Measurements from ENCODE around the gene ARHGDIA. TPM values are rescaled to one million over a fixed set of nuclear protein-coding genes. Genes with fewer than 3 reads are reported as not detected.

Gene ARHGDIA
- polyA plus RNA-seq, 3 donors = 171 to 228 (median 216) TPM

DNA sequence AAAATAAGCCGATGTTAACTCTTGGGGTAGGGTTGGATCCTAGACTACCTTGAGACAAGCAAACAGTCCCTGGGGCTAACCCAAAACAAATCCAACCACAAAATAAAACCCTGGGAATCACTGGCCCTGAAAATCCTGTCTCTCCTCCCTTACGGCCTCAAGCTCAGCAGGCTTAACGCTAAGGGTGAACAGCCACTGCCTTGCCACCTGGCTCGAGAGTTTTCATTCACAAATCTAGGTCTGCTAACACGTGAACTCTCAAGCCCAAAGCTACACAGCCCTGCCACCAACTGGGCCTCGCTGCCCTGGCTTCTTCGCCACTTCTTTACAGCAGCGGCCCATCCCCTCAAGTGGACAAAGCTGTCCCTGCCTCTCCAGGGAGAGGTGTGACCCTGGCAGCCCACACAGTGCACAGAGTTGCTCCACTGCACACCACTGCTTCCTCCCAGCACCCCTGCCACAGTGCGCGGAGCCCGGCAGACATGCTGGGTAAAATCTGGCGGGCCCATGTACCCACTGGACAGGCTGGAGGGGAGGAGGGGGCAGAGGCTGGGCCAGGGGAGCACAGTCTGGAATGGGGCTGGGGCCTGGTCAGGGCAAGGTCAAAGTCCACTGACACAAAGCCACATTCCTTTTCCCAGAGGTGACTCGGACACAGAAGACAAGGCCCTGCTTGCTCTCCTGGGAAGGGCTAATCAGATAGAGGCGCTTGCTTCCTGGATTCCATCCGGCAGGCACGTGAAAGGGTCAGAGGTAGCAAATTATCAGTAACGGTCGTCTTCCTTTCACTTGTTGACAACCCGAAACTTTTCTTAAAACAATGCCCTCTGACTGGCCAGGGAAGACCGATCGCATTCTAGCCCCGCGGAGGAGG lies 39.1 kb upstream of the ARHGDIA start:
- DNase-seq = no peak

GRCh38 chr17:81909231-81909630 lies 38.1 kb upstream of the ARHGDIA start:
- DNase-seq = no peak

GRCh38 chr17:81908793-81909192 lies 37.7 kb upstream of the ARHGDIA start:
- no peak for DNase-seq

- no peak for DNase-seq
Observed at GRCh38 chr17:81907219-81908145, 36.3 kb upstream of the ARHGDIA start.

DNA sequence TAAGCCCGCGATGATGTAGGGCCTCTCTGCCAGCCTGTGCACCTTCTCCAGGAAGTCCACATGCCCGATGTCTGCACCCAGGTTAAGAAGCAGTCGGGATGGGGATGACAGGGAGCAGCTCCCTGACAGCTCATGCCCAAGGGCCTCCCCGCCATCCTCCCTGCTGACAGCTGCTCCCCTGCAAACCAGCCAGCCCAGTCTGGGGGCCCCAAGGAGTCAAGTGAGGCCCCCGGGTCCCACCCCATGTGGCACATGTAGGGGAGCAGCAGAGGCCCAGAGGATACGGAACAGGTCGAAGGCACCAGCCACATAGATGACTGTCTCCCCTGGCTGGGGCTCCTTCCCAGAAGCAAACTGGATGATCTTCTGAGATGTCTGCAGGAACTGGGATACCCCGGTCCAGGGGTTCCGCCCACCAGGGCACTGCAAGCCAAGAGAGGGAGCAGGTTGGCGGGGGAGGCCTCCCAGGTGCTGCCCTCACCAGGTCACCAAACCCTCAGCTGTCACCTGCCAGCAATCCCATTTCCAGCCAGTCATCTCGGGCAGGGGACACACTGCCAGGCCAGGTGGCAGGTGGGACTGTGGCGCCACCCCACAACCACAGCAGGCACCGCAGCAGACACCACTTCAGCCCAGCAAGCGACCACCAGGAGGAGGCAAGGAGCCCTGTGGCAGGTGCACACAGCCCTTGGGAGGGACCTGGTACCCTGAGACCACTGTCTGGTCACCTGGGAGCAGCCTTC lies 35.5 kb upstream of the ARHGDIA start:
- no peak for DNase-seq

DNA sequence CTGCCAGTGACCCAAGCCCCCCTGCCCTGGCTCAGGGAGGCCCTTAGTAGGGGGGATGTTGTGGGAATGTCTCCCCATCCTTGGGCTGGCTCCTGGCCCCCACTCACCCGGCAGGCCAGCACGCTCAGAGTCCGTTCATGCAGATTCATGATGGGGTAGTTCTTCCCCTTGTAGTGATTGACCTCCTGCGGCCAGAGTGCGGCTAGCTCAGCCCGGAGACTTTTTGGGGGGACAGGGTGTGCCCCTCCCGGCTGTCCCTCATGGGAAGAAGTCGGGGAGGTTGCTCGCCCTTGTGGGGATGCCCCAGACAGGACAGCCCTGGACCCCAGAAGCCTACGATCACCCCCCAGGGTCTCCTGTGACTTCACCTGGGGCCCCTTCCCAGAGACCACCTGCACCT lies 34.9 kb upstream of the ARHGDIA start:
- no peak for DNase-seq

- no peak for DNase-seq
Observed at GRCh38 chr17:81905424-81905875, 34.3 kb upstream of the ARHGDIA start.

DNA sequence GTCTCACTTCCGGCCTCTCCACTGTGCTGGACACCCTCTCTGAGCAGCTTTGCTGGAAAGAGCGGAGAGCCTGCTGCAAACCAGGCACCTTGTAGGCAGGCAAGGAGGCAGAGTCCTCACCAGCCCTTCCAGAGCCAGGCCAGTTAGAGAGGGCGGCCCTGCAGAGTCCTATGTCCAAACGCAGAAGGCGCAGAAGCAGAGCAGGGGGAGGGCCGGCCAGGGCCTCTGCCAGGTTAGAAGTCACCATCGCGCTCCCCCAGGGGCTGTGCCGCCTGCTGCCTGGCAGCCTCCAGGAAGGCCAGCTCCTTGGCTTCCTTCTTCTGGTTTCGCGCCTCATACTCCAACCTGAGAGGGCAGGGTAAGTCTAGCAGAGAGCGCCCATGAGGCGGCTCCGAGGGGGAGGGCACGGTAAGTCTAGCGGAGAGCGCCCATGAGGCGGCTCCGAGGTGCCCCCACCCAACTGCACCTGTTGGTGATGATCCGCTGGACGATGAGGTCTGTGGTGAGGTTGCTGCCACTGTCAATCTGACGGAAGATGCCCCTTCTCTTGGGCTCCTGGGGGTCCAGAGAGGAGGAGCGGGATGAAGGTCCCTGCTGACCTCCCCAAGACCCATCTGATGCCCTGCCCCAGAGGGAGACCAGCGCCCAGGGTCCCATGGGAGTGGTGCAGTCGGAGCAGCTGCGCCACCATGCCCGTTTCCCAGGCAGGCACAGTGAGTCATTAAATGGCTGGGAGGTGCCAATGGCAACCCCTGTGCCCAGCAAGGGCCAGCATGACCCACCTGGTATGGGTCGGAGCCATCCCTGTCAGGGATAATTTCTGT lies 33.7 kb upstream of the ARHGDIA start:
- no peak for DNase-seq

- no peak for DNase-seq
Observed at GRCh38 chr17:81903896-81904599, 32.9 kb upstream of the ARHGDIA start.

GRCh38 chr17:81903415-81903831 lies 32.3 kb upstream of the ARHGDIA start:
- DNase-seq = no peak

- DNase-seq = no peak
Observed at GRCh38 chr17:81902653-81903414, 31.7 kb upstream of the ARHGDIA start.

GRCh38 chr17:81902023-81902652 lies 31.0 kb upstream of the ARHGDIA start, which contains the start of gene NPB:
TSS of gene NPB (plus strand) at chr17:81902238. CDS start at chr17:81902278, 40 bp downstream.
- no peak for DNase-seq

DNA sequence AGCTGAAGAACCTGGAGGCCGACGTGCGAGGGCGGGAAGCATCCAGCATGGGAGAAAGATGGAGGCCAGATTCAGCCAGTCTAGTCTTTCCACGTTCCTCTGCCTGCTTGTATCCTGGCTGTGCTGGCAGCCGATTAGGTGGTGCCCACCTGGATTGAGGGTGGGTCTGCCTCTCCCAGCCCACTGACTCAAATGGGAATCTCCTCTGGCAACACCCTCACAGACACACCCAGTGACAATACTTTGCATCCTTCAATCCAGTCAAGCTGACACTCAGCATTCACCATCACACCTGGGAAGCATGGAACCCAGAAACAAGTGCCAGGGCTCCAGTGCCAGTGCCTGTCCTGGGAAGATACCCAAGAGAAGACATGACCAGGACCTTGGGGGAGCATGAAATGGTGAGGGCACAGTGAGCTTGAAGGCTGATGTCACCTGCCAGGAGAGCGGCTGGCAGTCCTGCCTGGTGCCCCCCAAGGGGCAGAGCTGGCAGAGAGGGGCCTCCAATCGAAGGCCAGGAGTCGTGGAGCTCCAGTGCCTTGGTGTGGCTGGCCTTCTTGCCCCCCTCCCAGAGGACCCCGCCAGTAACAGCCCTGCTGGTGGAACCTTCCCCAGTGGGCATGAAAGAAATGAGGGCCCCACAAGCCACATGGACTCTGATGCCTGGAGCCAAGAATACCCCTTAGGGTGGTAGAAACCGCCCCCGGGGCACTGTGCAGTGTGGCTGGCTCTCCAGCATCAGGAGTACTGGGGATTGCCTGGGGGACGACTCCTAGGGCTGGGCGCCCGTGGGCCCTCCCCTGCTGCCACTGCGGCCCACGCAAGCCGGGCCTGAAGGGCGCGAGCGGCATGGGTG lies 30.3 kb upstream of the ARHGDIA start:
- no peak for DNase-seq

DNA sequence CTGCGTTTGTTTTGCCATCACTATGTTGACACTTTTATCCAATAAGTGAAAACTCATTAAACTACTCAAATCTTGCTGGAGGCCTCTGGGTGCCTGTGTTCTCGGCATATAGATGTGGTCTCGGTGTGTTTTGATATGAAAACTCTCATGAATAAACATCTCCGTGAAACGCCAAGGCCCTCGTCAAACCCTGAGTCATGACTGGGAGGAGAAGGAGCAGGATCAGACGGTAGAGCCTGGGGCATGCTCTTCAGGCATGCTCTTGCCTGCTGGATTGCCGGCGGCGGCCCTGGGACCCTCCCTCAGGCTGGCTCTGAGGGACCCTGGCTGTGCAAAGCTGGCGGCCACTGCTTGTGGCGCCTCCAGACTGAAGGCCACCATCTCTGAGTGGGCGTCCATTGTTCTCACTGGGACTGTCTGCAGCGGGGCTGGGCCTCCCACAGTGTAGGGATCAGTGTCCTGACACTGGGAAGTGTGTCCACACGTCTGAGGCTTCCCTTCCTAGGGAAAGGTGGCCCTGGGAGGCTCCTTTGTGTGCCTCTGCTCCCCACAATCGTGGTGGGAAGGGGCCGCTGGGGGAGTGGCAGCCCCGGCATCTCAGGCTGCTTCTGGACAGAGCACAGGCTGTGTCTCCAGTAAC lies 29.2 kb upstream of the ARHGDIA start:
- DNase-seq = no peak

- DNase-seq = no peak
Observed at GRCh38 chr17:81899514-81900166, 28.5 kb upstream of the ARHGDIA start.

- no peak for DNase-seq
Observed at GRCh38 chr17:81898885-81899284, 27.7 kb upstream of the ARHGDIA start.
